Keratinocyte (primary cell): ENCODE data around the gene MAP7D3. TPM values are rescaled to one million over a fixed set of nuclear protein-coding genes. Genes with fewer than 3 reads are reported as not detected.

Source experiments
- DNase-seq: peaks from one replicate; pipeline ENCODE4 v3.0.0-alpha.2; 2011; ENCODE audit warnings: low read depth, missing footprints, low spot score
- FAIRE-seq: peaks from 2 replicates; lab custom pipeline; 2011; peaks lifted over from hg19 to GRCh38; lab: Jason Lieb, UNC
- H2AFZ ChIP-seq: 2 replicates; pipeline ENCODE4 v1.6.0; 2012; ENCODE audit warnings: low read length, control low read depth, inconsistent platforms; ENCODE audit not compliant: control insufficient read depth
- H3K27ac ChIP-seq: 2 replicates; pipeline ENCODE4 v1.5.1; 2011; ENCODE audit warnings: low read length; ENCODE audit not compliant: control insufficient read depth, insufficient read depth
- H3K27me3 ChIP-seq: 3 replicates; pipeline ENCODE4 v1.6.0; 2011; ENCODE audit warnings: low read length; ENCODE audit not compliant: control insufficient read depth, insufficient read depth; ENCODE audit errors: extremely low read depth
- H3K36me3 ChIP-seq, 2 experiments: 2 replicates in 1 of 2; 3 replicates in 1 of 2; pipeline ENCODE4 v1.5.1; 2011; ENCODE audit warnings: low read length in 2 of 2, mild to moderate bottlenecking in 1 of 2; ENCODE audit not compliant: control insufficient read depth in 2 of 2, insufficient read depth in 2 of 2; ENCODE audit errors: extremely low read depth in 1 of 2
- H3K4me1 ChIP-seq: 3 replicates; pipeline ENCODE4 v1.5.1; 2011; ENCODE audit warnings: low read length; ENCODE audit not compliant: control insufficient read depth, insufficient read depth; ENCODE audit errors: extremely low read depth
- H3K4me2 ChIP-seq: 3 replicates; pipeline ENCODE4 v1.6.0; 2011; ENCODE audit warnings: low read depth, low read length; ENCODE audit not compliant: control insufficient read depth, insufficient read depth; ENCODE audit errors: extremely low read depth
- H3K4me3 ChIP-seq, 3 experiments: fragments of 200-600 bp in 1 of 3; sonication (generic) in 1 of 3; 2 replicates in 2 of 3; 3 replicates in 1 of 3; pipeline ENCODE4 v1.5.1; 2011 to 2016; ENCODE audit warnings: low read length in 3 of 3, mild to moderate bottlenecking in 3 of 3, control low read depth in 2 of 3, inconsistent platforms in 1 of 3, low read depth in 1 of 3, mixed read lengths in 1 of 3, mixed run types in 1 of 3, moderate library complexity in 1 of 3; ENCODE audit not compliant: control insufficient read depth in 2 of 3, insufficient read depth in 2 of 3; ENCODE audit errors: extremely low read depth in 1 of 3
- H3K79me2 ChIP-seq: 2 replicates; pipeline ENCODE4 v1.6.0; 2012; ENCODE audit warnings: low read length; ENCODE audit not compliant: control insufficient read depth, insufficient read depth
- H3K9ac ChIP-seq: 3 replicates; pipeline ENCODE4 v1.6.0; 2011; ENCODE audit warnings: low read length; ENCODE audit not compliant: control insufficient read depth, insufficient read depth; ENCODE audit errors: extremely low read depth
- H3K9me1 ChIP-seq: 3 replicates; pipeline ENCODE4 v1.6.0; 2011; ENCODE audit warnings: low read length; ENCODE audit not compliant: control insufficient read depth, insufficient read depth; ENCODE audit errors: extremely low read depth
- H3K9me3 ChIP-seq: 2 replicates; pipeline ENCODE4 v1.5.1; 2012; ENCODE audit warnings: low read depth, low read length; ENCODE audit not compliant: control insufficient read depth
- H4K20me1 ChIP-seq: 3 replicates; pipeline ENCODE4 v1.6.0; 2011; ENCODE audit warnings: low read length; ENCODE audit not compliant: control insufficient read depth, insufficient read depth; ENCODE audit errors: extremely low read depth
- CTCF ChIP-seq, 3 experiments: IDR thresholded peaks in 1 of 3; conservative IDR thresholded peaks in 1 of 3; optimal IDR thresholded peaks in 1 of 3; 2 replicates in 2 of 3; 3 replicates in 1 of 3; pipeline versions ENCODE3 to v1.5.1; 2011; ENCODE audit warnings: low read length in 3 of 3, mild to moderate bottlenecking in 3 of 3, moderate library complexity in 2 of 3, control low read depth in 1 of 3, inconsistent platforms in 1 of 3; ENCODE audit not compliant: insufficient read depth in 2 of 3; ENCODE audit errors: extremely low read depth in 1 of 3
- EZH2 ChIP-seq: IDR thresholded peaks from one replicate; pipeline ENCODE4 v1.6.1; 2012; ENCODE audit warnings: inconsistent platforms, mild to moderate bottlenecking, low read length, moderate library complexity
- dilution Hi-C: fragments of 300-500 bp; cut with MboI; formaldehyde crosslinking; loops from one replicate; pipeline ENCODE4 v1.7.0; 2020; ENCODE audit warnings: low sequenced_read_pairs; ENCODE audit not compliant: extremely low pct_ligation_motif_present
- polyA plus RNA-seq, 5 experiments: library from polyadenylated mRNA; depleted of rRNA in 3 of 5; stranded (reverse) in 3 of 5; stranded (forward) in 1 of 5; unstranded in 1 of 5; fragments of >200 nt; gene quantifications; 1 replicate in 1 of 5; 2 replicates in 3 of 5; 3 replicates in 1 of 5; pipeline versions ENCODE4 v1.2.1 to v1.2.3, GENCODE V29; 2011 to 2012; ENCODE audit warnings: missing spikeins in 2 of 5, low read depth in 1 of 5, low replicate concordance in 1 of 5

MAP7D3 gene
- polyA plus RNA-seq, 1 donor (not counting 4 experiments of a cell fraction or from before 2014, with no cell fraction given) = 13.6 TPM

- FAIRE-seq = no peak
- DNase-seq = no peak
- dilution Hi-C loops = no loop called here
These were observed 22.4 kb downstream of the MAP7D3 start for GRCh38 chrX:136228839-136229207.

GRCh38 chrX:136227948-136228838 is 23.0 kb downstream of the MAP7D3 start:
- Histone ChIP-seq H3K4me2 (no peak overlapping the region), H3K4me1 (no peaks in the 10 kb centered on the region), H2AFZ (no peak overlapping the region), H3K27ac (no peak overlapping the region), H3K27me3 (no peaks in the 10 kb centered on the region), H3K9ac (no peak overlapping the region), H3K4me3 (no peak overlapping the region), H3K79me2 (no peaks in the 10 kb centered on the region), H3K9me3 (no peaks in the 10 kb centered on the region), H3K9me1 (no peaks in the 10 kb centered on the region), H3K36me3 (peaks cover 5 to 12% of the 10 kb centered on the region in 2 experiments), H4K20me1 (no peaks in the 10 kb centered on the region)
- no peak for FAIRE-seq
- TF ChIP-seq CTCF (optimal IDR thresholded peaks at IDR 0.05 in 1 of 3, IDR thresholded peaks at IDR 0.05 in 1 of 3, conservative IDR thresholded peaks at IDR 0.05 in 1 of 3; ENCODE audit: extremely low read depth in 1 of 3, insufficient read depth in 2 of 3, low read length in 3 of 3) (no peak), EZH2 (no peak)
- dilution Hi-C loops = no loop called here
- DNase-seq = no peak

More at GRCh38 chrX:136228839-136229207, 22.4 kb downstream of the MAP7D3 start:
- Histone ChIP-seq H3K9me3 (no peaks in the 10 kb centered on the region), H3K9me1 (no peaks in the 10 kb centered on the region), H3K36me3 (peaks cover 5 to 8% of the 10 kb centered on the region in 2 experiments), H3K27ac (no peak overlapping the region), H3K79me2 (no peaks in the 10 kb centered on the region), H3K4me3 (no peak overlapping the region), H3K9ac (no peak overlapping the region), H3K27me3 (no peaks in the 10 kb centered on the region), H3K4me1 (no peaks in the 10 kb centered on the region), H2AFZ (no peak overlapping the region), H3K4me2 (no peak overlapping the region), H4K20me1 (no peaks in the 10 kb centered on the region)
- TF ChIP-seq EZH2 = no peak
- TF ChIP-seq CTCF (optimal IDR thresholded peaks at IDR 0.05 in 1 of 3, IDR thresholded peaks at IDR 0.05 in 1 of 3, conservative IDR thresholded peaks at IDR 0.05 in 1 of 3; ENCODE audit: extremely low read depth in 1 of 3, insufficient read depth in 2 of 3, low read length in 3 of 3) = no peak
